Suppressor macrophage (primary cell): ENCODE measurements around the gene CSTB.
"Not testable (repeated sequence)": the region's sequence is repeated elsewhere in the genome, so short reads cannot be mapped to it uniquely, and the experiment has no call there.

Experiments
- DNase-seq, 4 experiments: peaks; one replicate each; pipeline ENCODE4 v3.0.0-alpha.2; 2020 to 2022
- total RNA-seq, 17 experiments: gene quantifications; one replicate each; lab custom pipeline; 2026; ENCODE audit warnings: mixed read lengths in 6 of 17, inconsistent platforms in 3 of 17; lab: John Stamatoyannopoulos, UW

CSTB gene
- 390 to 908 (median 622) reads per million in 17 experiments for total RNA-seq

- DNase-seq, result peak in 1 of 4 experiments; percentile 30
Measured at GRCh38 chr21:43775795-43776430, at the start of gene CSTB. Gene CSTB (minus strand): TSS chr21:43776308. CDS start chr21:43776269, 39 bp downstream.

GRCh38 chr21:43825242-43825935 lies 49.3 kb upstream of the CSTB start:
- DNase-seq, result no peak

GRCh38 chr21:43824333-43825241 lies 48.5 kb upstream of the CSTB start:
- peak; percentile 60 to 81 (median 76) for DNase-seq

- not testable (repeated sequence) for DNase-seq
Measured at GRCh38 chr21:43822741-43823140, 46.6 kb upstream of the CSTB start.

- not testable (repeated sequence) for DNase-seq
Measured at GRCh38 chr21:43822166-43822565, 46.1 kb upstream of the CSTB start.

GRCh38 chr21:43820466-43820865 lies 44.4 kb upstream of the CSTB start:
- DNase-seq, result no peak

- no peak for DNase-seq
Measured at GRCh38 chr21:43819511-43820405, 43.6 kb upstream of the CSTB start.

- DNase-seq, result peak; percentile 66 to 87 (median 78)
Measured at GRCh38 chr21:43818685-43819084, 42.6 kb upstream of the CSTB start.

- DNase-seq, result peak in 3 of 4 experiments; percentile 46 to 63 (median 58)
Measured at GRCh38 chr21:43817157-43818086, 41.3 kb upstream of the CSTB start.

GRCh38 chr21:43816611-43817071 lies 40.5 kb upstream of the CSTB start:
- no peak for DNase-seq

GRCh38 chr21:43815991-43816390 lies 39.9 kb upstream of the CSTB start:
- no peak for DNase-seq

GRCh38 chr21:43815107-43815613 lies 39.1 kb upstream of the CSTB start:
- no peak for DNase-seq

GRCh38 chr21:43814215-43815106 lies 38.4 kb upstream of the CSTB start:
- DNase-seq, result no peak

- DNase-seq, result no peak
Measured at GRCh38 chr21:43813656-43813980, 37.5 kb upstream of the CSTB start.

- DNase-seq, result no peak
Measured at GRCh38 chr21:43812957-43813655, 37.0 kb upstream of the CSTB start.

GRCh38 chr21:43812139-43812821 lies 36.2 kb upstream of the CSTB start:
- DNase-seq, result peak; percentile 71 to 87 (median 80)

GRCh38 chr21:43811262-43812105 lies 35.4 kb upstream of the CSTB start:
- peak in 2 of 4 experiments; percentile 41 to 53 for DNase-seq
